ENCODE data around the gene ERC2. TPM values are rescaled to one million over a fixed set of nuclear protein-coding genes. Genes with fewer than 3 reads are reported as not detected.

The ERC2 gene
- total and polyA plus RNA-seq, 2 of the 13 experiments (the other 11 are each of a cell fraction or from before 2014, with no cell fraction given), result 0.16 to 0.22 TPM

DNA sequence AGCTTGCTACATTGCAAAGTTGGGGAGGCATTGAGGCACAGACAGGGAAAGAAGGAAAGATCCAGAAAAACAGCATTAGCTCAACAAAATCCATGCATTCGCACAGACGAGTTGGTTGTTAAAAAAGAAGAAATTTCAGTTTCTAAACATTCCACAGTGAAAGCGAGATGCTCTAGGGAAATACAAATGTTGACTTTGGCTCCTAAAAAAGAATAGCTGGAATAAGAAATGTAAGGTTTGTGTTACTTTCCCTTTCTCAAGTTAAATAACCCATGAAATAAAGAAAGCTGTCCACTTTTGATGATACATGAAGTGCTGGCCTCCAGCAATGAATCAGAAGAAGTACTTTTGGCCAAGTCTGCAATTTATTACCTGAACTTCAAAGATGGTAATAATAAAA is 465.1 kb downstream of the ERC2 start:
- TF ChIP-seq, protein P1, sequence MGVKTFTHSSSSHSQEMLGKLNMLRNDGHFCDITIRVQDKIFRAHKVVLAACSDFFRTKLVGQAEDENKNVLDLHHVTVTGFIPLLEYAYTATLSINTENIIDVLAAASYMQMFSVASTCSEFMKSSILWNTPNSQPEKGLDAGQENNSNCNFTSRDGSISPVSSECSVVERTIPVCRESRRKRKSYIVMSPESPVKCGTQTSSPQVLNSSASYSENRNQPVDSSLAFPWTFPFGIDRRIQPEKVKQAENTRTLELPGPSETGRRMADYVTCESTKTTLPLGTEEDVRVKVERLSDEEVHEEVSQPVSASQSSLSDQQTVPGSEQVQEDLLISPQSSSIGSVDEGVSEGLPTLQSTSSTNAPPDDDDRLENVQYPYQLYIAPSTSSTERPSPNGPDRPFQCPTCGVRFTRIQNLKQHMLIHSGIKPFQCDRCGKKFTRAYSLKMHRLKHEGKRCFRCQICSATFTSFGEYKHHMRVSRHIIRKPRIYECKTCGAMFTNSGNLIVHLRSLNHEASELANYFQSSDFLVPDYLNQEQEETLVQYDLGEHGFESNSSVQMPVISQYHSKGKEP (CRISPR knock-in tag; IDR thresholded peaks at IDR 0.05), result no peak
- TF ChIP-seq RELA (CRISPR knock-in tag; IDR thresholded peaks at IDR 0.05) (no peak), ZNF598 (CRISPR knock-in tag; IDR thresholded peaks at IDR 0.05; ENCODE audit: borderline replicate concordance) (no peak), ZNF556 (CRISPR knock-in tag; IDR thresholded peaks at IDR 0.05; ENCODE audit: borderline replicate concordance) (no peak)
- no peak for FAIRE-seq
- WGBS (ENCODE audit: low lambda C conversion rate), result 37% methylated on average over 3 of the region's 3 CpGs

DNA sequence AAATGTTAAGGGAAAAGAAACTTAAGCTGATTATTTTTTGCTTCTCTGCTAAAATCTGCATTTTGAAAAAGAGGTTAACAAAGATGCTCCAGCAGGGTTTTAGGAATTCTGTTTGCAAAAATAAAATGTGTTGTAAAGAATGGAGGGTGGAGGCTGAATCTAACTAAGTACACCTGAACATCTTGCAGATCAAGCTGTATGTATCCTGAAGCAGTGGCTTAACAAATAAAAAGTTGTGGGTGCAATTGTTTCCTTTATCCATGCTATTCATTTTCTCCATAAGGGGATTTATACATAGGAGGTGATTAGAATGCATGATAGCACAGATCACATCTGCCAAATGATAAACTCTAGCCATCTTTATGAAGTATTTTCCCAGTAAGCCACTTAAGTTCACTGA is 466.3 kb downstream of the ERC2 start:
- in situ Hi-C loops (cut with HindIII; ENCODE audit: extremely low pct_ligation_motif_present, low pct_unique_long_range_greater_than_20kb), result no loop called here
- no peak overlapping the region for H3K9ac ChIP-seq (ENCODE audit: insufficient read depth, low read depth, low read length)
- no peaks in the 10 kb centered on the region for H4K20me1 ChIP-seq (ENCODE audit: insufficient read depth, low read length)
- ATAC-seq (no peak), FAIRE-seq (no peak), DNase-seq (ENCODE audit: low spot score) (no peak)
- H3K27ac ChIP-seq (ENCODE audit: extremely low read length, insufficient read depth, low read length), result no peak overlapping the region
- no peaks in the 10 kb centered on the region for H3K36me3 ChIP-seq (replicated peaks in 1 of 2; ENCODE audit: control insufficient read depth in 1 of 2, insufficient read depth in 2 of 2, low read length in 2 of 2)
- H2AFZ ChIP-seq (ENCODE audit: low read length), result no peak overlapping the region
- no peaks in the 10 kb centered on the region for H3K4me1 ChIP-seq (ENCODE audit: insufficient read depth, low read length)
- no peak overlapping the region for H3K4me2 ChIP-seq (ENCODE audit: low read depth, low read length)
- intact Hi-C loops (cut with micrococcal nuclease; ENCODE audit: unreplicated experiment), result no loop called here
- ChIA-PET POLR2A (no interaction called here), CTCF (ENCODE audit: low intra/inter-chr PET ratio, low total read pairs) (no interaction called here)
- no peaks in the 10 kb centered on the region for H3K79me2 ChIP-seq (ENCODE audit: insufficient read depth, low read length)
- H3K4me3 ChIP-seq (replicated peaks in 1 of 3; ENCODE audit: insufficient read depth in 1 of 3, low read depth in 2 of 3, low read length in 3 of 3), result no peak overlapping the region
- no peaks in the 10 kb centered on the region for H3K27me3 ChIP-seq (ENCODE audit: control insufficient read depth in 1 of 2, insufficient read depth in 2 of 2, low read length in 2 of 2)
- BruUV-seq (replicated peaks), result no TSS peak
- H3K9me3 ChIP-seq (ENCODE audit: low read length), result no peaks in the 10 kb centered on the region
- TF ChIP-seq MAFF (IDR thresholded peaks at IDR 0.05; ENCODE audit: low read depth, low read length) (no peak), CENPX (CRISPR knock-in tag; IDR thresholded peaks at IDR 0.05) (no peak), ZNF44 (CRISPR knock-in tag; IDR thresholded peaks at IDR 0.05) (no peak), HNF4A (CRISPR knock-in tag; IDR thresholded peaks at IDR 0.05) (no peak), CEBPG (CRISPR knock-in tag; IDR thresholded peaks at IDR 0.05) (no peak), RFX5 (IDR thresholded peaks at IDR 0.05; ENCODE audit: low read depth, low read length) (no peak), SRF (IDR thresholded peaks at IDR 0.05; ENCODE audit: low read depth, low read length) (no peak), CC2D1A (CRISPR knock-in tag; IDR thresholded peaks at IDR 0.05) (no peak), ZNF530 (CRISPR knock-in tag; IDR thresholded peaks at IDR 0.05; ENCODE audit: low read depth) (no peak), ZNF839 (CRISPR knock-in tag; IDR thresholded peaks at IDR 0.05; ENCODE audit: borderline replicate concordance) (no peak), SRSF4 (IDR thresholded peaks at IDR 0.05; ENCODE audit: low read depth, low read length, poor library complexity, severe bottlenecking) (no peak), SP140L (CRISPR knock-in tag; IDR thresholded peaks at IDR 0.05; ENCODE audit: borderline replicate concordance) (no peak), ZNF30 (CRISPR knock-in tag; IDR thresholded peaks at IDR 0.05) (no peak)
- TF ChIP-seq, protein P2, sequence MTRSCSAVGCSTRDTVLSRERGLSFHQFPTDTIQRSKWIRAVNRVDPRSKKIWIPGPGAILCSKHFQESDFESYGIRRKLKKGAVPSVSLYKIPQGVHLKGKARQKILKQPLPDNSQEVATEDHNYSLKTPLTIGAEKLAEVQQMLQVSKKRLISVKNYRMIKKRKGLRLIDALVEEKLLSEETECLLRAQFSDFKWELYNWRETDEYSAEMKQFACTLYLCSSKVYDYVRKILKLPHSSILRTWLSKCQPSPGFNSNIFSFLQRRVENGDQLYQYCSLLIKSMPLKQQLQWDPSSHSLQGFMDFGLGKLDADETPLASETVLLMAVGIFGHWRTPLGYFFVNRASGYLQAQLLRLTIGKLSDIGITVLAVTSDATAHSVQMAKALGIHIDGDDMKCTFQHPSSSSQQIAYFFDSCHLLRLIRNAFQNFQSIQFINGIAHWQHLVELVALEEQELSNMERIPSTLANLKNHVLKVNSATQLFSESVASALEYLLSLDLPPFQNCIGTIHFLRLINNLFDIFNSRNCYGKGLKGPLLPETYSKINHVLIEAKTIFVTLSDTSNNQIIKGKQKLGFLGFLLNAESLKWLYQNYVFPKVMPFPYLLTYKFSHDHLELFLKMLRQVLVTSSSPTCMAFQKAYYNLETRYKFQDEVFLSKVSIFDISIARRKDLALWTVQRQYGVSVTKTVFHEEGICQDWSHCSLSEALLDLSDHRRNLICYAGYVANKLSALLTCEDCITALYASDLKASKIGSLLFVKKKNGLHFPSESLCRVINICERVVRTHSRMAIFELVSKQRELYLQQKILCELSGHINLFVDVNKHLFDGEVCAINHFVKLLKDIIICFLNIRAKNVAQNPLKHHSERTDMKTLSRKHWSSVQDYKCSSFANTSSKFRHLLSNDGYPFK (CRISPR knock-in tag; IDR thresholded peaks at IDR 0.05; ENCODE audit: borderline replicate concordance), result no peak

More for the DNA sequence above, 465.1 kb downstream of the ERC2 start:
- Histone ChIP-seq H3K27me3 (ENCODE audit: control insufficient read depth in 1 of 2, insufficient read depth in 2 of 2, low read length in 2 of 2) (no peaks in the 10 kb centered on the region), H3K4me1 (ENCODE audit: insufficient read depth, low read length) (no peaks in the 10 kb centered on the region), H3K9ac (ENCODE audit: insufficient read depth, low read depth, low read length) (no peak overlapping the region), H2AFZ (ENCODE audit: low read length) (no peak overlapping the region), H3K36me3 (replicated peaks in 1 of 2; ENCODE audit: control insufficient read depth in 1 of 2, insufficient read depth in 2 of 2, low read length in 2 of 2) (no peaks in the 10 kb centered on the region), H4K20me1 (ENCODE audit: insufficient read depth, low read length) (no peaks in the 10 kb centered on the region), H3K4me3 (replicated peaks in 1 of 3; ENCODE audit: insufficient read depth in 1 of 3, low read depth in 2 of 3, low read length in 3 of 3) (no peak overlapping the region), H3K9me3 (ENCODE audit: low read length) (no peaks in the 10 kb centered on the region), H3K79me2 (ENCODE audit: insufficient read depth, low read length) (no peaks in the 10 kb centered on the region), H3K4me2 (ENCODE audit: low read depth, low read length) (no peak overlapping the region), H3K27ac (ENCODE audit: extremely low read length, insufficient read depth, low read length) (no peak overlapping the region)
- no peak for ATAC-seq
- no peak for DNase-seq (ENCODE audit: low spot score)
- intact Hi-C loops (cut with micrococcal nuclease; ENCODE audit: unreplicated experiment), result no loop called here
- CTCF ChIA-PET (ENCODE audit: low intra/inter-chr PET ratio, low total read pairs), result no interaction called here
- no TSS peak for BruUV-seq (replicated peaks)
- in situ Hi-C loops (cut with HindIII; ENCODE audit: extremely low pct_ligation_motif_present, low pct_unique_long_range_greater_than_20kb), result no loop called here
- POLR2A ChIA-PET, result no interaction called here
